CD4-positive, alpha-beta T cell treated with Interleukin-4 for 1 hour (primary cell): ENCODE measurements around the gene TBRG4.

ENCODE experiments used
- DNase-seq, 2 donors: peaks; one replicate each; pipeline ENCODE4 v3.0.0-alpha.2; 2020 to 2022

The TBRG4 gene

DNA sequence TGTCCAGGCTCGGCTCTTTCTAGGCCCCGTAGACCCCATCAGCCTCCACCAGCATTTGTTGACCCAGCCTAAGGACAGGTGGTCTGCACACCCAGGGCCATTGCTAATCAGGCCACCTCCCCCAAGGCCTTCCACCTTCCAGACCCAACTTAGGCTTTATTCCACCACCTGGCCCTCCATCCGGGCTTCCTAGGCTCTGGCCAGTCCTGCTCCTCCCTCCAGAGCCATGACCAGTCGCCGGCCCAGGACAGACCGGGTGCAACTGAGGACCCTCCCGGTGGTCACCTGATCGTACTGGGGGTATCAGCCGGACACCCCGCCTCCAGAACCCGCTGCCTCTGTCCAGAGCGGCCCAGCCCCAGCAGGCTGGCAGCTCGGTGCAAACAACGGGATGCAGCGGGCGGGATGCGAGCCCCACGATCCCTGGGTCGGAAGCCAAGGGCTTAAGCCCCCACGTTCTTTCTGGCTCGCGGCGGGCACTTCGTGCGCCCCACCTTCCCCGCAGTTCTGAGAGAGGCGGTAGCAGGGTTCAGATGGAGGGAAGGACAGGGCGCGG lies 23.3 kb downstream of the TBRG4 start:
- DNase-seq: no peak

DNA sequence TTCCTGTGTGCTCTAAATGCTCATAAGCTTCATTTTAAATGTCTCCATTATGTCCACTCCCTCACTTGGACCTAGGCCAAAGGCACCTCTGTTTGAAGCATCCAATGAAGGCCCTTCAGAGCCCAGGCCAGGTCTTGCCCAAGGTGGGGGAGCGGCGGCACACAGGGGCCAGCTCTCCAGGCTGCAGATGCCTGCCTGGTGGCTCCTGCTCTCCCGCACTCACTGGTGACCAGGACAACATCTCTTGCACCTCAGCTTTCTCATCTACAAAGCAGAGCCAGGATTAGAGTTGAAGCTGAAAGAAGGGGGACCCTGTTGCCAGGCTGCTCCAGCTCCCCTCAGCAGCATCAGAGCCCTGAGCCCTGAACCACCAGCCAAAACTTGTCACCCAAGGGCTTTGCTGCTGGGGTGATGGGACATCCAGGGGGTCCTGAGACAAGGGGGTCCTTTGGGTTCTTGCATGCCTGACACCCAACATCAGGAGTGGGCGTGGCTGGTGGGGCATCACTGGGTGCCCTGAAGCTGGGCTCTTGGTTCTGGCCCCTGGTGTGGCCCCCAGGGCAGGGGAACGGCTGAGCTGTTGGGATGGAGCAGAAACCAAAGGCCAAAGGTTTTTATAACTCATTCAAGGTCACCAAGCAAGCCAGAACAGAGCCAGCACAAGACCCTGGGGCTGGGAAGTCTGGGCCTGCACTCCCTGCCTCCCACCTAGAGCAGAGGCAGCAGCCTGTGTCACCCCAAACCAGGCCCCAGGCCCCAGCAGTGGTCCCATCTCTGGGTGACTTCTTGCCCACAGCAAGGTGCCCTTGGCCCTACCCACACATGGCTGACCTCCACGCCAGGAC lies 24.0 kb downstream of the TBRG4 start:
- DNase-seq: no peak

DNA sequence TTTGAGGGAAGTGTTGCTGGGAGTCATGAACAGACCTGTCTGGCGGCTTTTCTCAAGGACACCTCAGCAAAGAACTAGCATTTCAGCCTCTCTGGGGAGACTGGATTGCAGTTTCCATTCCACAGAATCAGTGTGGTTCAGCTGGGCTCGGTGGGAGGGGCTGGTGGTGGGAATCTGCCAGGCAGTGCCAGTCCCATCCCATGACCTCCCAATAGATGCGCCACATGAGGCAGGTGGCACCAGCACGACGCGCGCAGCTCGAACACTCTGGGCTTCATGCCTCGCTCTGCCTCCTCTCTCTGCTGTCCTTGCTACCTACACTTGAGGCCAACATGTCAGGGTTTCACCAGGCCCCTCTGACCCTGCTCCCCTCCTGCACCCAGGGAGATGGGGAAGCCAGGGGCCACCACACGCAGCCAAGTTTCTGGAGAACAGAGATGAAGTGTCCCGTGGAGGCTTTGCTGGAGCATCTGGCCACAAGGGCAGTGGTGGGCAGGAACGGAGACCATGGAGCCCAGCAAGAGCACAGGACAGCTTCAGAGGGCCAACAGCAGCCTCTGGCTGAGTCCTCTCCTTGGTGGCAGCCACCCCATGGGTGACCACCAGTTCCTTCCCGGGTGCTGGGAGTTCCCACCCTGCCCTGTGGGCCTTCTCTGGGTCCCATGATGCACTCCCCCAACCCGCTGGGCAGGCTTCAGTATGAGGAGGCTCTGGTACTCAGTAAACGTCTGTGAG lies 25.0 kb downstream of the TBRG4 start:
- no peak for DNase-seq

GRCh38 chr7:45085619-45086200 lies 25.8 kb downstream of the TBRG4 start:
- no peak for DNase-seq

- no peak for DNase-seq
These were observed 26.4 kb downstream of the TBRG4 start for GRCh38 chr7:45084901-45085618.

GRCh38 chr7:45084336-45084735 lies 27.2 kb downstream of the TBRG4 start:
- no peak for DNase-seq

DNA sequence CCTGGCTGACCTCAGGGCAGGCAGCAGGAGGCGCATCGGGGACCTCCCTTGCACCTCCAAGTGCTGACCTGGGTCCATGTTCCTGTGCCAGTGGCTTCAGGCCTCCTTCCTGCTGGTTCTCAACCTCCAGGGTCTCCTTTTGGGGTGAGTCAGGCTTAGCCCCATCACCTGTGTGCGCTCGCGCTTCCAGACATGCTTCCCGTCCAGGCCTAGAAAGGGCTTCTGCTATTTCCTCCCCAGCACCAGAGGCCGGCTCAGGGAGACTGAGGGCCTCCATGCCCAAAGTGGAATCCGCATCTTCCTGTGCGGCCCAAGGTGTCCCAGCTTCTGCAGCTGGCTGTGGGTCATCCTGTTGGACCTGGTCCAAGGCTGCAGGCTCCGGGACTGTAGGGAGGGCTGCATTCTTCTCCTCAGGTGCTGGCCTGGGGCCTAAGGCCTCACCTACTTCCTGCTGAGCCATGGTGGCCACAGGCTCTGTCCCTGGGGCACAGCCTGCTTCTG lies 28.6 kb downstream of the TBRG4 start:
- no peak for DNase-seq

- DNase-seq: no peak
These were observed 29.3 kb downstream of the TBRG4 start for GRCh38 chr7:45082031-45082830.

DNA sequence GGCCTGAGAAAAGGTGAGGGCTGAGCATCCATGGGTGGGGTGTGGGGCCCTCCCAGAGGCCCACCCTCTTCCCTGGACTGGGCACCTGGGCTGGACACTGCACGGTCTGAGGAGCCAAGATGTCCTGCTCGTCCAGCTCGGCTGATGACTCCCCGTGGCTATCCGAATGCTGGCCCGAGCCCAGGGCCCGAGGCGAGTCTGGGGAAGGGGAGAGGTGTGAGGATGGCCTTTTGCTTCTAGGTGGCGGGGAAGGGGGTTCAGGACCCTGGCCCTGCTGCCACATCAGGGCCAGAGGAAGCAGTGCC lies 29.9 kb downstream of the TBRG4 start:
- no peak for DNase-seq

GRCh38 chr7:45080958-45081669 lies 30.4 kb downstream of the TBRG4 start:
- no peak for DNase-seq

GRCh38 chr7:45080265-45080957 lies 31.1 kb downstream of the TBRG4 start:
- DNase-seq: no peak

DNA sequence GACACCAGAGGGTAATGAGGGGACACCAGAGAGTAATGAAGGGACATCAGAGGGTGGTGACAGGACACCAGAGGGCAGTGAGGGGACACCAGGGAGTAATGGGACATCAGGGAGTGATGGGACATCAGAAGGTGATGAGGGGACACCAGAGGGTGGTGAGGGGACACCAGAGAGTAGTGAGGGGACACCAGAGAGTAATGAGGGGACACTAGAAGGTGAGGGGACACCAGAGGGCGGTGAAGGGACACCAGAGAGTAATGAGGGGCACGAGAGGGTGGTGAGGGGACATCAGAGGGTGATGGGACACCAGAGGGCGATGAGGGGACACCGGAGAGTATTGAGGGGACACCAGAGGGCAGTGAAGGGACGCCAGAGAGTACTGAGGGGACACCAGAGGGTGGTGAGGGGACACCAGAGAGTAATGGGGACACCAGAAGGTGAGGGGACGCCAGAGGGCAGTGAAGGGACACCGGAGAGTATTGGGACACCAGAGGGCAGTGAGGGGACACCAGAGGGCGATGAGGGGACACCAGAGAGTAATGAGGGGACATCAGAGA lies 33.3 kb downstream of the TBRG4 start:
- no peak for DNase-seq

- DNase-seq: no peak
These were observed 33.9 kb downstream of the TBRG4 start for GRCh38 chr7:45077579-45077978.

DNA sequence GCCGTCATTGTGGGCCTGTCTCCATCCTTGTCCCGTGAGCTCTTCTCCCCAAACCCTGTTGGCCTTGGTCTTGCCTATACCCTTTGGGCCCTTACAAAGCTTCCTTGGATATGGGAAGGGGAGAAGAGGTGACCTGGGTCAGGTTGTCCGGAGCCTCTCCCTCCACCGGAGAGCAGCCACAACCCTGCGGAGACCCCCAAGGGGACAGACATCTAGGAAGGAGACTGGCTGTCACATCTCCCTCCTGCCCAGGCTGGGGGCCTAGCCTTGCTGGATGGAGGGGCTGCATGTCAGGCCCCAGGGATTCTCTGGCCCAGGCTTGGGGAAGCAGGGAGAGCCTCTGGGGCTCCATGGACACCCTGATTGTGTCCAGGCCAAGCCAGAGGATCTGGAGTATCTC lies 34.6 kb downstream of the TBRG4 start:
- no peak for DNase-seq

GRCh38 chr7:45075871-45076796 lies 35.4 kb downstream of the TBRG4 start:
- no peak for DNase-seq

- DNase-seq: no peak
These were observed 36.2 kb downstream of the TBRG4 start for GRCh38 chr7:45075355-45075644.

DNA sequence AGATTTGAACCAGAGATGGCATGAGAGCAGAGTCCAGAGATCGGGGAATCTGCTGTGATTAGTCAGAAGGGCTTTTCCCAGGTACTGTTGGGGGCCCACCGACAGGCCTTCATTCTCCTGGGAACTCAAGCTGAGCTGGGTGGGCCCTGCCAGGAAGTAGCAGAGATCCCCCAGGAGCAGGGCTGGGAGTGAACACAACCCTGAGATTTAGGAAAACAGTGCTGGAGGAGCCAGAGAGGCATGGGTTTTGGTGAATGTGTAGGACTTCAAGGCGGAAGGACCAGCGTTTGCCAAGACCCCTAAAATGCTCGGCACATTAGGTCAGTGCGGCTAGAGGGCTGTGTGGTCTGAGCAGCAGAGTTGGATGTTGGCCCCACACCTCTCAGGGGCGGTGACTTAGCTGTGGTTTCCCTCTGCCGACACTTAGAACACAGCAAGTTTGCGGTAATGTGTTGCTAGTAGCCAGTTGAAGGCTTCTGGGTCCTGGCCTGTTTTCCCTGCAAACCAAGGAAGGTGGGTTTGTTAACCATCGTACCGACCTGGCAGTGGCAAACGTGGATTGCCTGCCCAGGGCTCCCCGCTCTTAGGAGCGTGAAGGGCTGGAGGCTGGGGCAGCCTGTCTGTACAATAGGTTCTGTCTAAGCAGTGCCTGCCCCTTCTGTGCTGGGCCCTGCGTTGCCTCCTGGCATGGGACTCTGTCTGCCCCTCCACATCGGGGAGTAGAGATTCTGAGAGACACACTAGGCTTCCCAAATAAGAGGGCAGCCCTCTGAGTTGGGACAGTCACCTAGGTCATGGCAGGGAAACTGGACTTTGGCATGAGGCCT lies 36.8 kb downstream of the TBRG4 start:
- DNase-seq: no peak

GRCh38 chr7:45073786-45074527 lies 37.5 kb downstream of the TBRG4 start:
- no peak for DNase-seq
